ENCODE data around the gene ST14. TPM values are rescaled to one million over a fixed set of nuclear protein-coding genes. Genes with fewer than 3 reads are reported as not detected.

ST14 gene
- total and polyA plus RNA-seq, 5 experiments from 2014 or later, result 0.74 to 0.94 TPM; not detected in 3

DNA sequence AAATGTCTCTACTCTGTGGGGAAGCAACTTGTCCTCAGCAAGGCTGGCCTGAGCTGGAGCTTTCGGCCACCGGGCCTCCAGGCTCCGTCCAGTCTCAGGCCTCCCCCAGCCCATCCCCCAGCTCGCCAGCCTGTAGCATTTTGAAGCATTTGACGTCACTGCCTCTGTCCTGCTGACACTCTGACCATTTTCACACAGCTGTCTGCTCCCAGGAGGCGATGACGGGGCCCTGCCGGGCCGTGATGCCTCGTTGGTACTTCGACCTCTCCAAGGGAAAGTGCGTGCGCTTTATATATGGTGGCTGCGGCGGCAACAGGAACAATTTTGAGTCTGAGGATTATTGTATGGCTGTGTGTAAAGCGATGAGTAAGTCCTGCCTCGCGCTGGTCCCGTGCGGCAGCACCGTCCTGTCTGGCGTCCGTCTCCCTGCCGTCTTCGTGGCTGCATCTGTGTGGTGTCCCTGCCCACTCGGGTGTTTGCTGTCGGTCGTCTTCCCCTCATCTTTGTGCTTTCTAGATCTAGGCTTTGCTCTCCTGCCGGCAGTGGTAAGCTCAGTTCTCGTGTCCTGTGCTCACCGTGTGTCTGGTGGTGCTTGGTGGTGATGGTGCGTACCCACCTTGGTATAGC lies 36.1 kb upstream of the ST14 start:
- Mint-ChIP-seq H3K27ac (peak overlapping the region in 1 of 10 donors; percentile 31), H3K4me3 (no peak overlapping the region), H3K4me1 (peaks cover 25 to 66% (median 37%) of the 10 kb centered on the region in 4 donors), H3K27me3 (peaks cover 0 to 40% (median 6%) of the 10 kb centered on the region in 5 donors), H3K9me3 (no peaks in the 10 kb centered on the region), H3K36me3 (peaks cover 16 to 59% (median 31%) of the 10 kb centered on the region in 3 donors)
- POLR2A ChIA-PET, result no interaction called here
- ATAC-seq, result no peak
- no peak for DNase-seq

- Mint-ChIP-seq H3K4me3 (no peak overlapping the region), H3K27me3 (peaks cover 0 to 40% (median 6%) of the 10 kb centered on the region in 5 donors), H3K9me3 (no peaks in the 10 kb centered on the region), H3K4me1 (peaks cover 22 to 61% (median 31%) of the 10 kb centered on the region in 4 donors), H3K36me3 (peaks cover 16 to 63% (median 31%) of the 10 kb centered on the region in 3 donors), H3K27ac (peak overlapping the region in 1 of 10 donors; percentile 31)
- POLR2A ChIA-PET, result no interaction called here
- no peak for ATAC-seq
- no peak for DNase-seq
These were observed 35.5 kb upstream of the ST14 start for GRCh38 chr11:130124096-130124495.

GRCh38 chr11:130125638-130126037 lies 33.9 kb upstream of the ST14 start:
- Mint-ChIP-seq H3K27me3 (peaks cover 0 to 25% (median 3%) of the 10 kb centered on the region in 5 donors), H3K4me1 (peaks cover 11 to 45% (median 18%) of the 10 kb centered on the region in 4 donors), H3K36me3 (peaks cover 16 to 75% (median 31%) of the 10 kb centered on the region in 3 donors), H3K27ac (no peak overlapping the region), H3K4me3 (no peak overlapping the region), H3K9me3 (no peaks in the 10 kb centered on the region)
- no peak for DNase-seq
- no peak for ATAC-seq
- POLR2A ChIA-PET, result no interaction called here

- no peak overlapping the region for H3K4me3 Mint-ChIP-seq
- POLR2A ChIA-PET, result no interaction called here
- ATAC-seq (no peak), DNase-seq (no peak)
- H3K27ac Mint-ChIP-seq, result no peak overlapping the region
- H3K27me3 Mint-ChIP-seq, result peaks cover 0 to 22% (median 3%) of the 10 kb centered on the region in 5 donors
- no peaks in the 10 kb centered on the region for H3K9me3 Mint-ChIP-seq
- H3K4me1 Mint-ChIP-seq, result peaks cover 7 to 37% (median 10%) of the 10 kb centered on the region in 4 donors
- peaks cover 16 to 82% (median 31%) of the 10 kb centered on the region in 3 donors for H3K36me3 Mint-ChIP-seq
These were observed 33.1 kb upstream of the ST14 start for GRCh38 chr11:130126516-130126915.

- H3K9me3 Mint-ChIP-seq, result no peaks in the 10 kb centered on the region
- POLR2A ChIA-PET, result interaction anchor here (0.6 kb wide), 1 partner anchor 186 kb away, joined by 3 read pairs; no protein-coding TSS in a partner anchor
- H3K4me3 Mint-ChIP-seq, result no peak overlapping the region
- peaks cover 0 to 14% (median 3%) of the 10 kb centered on the region in 5 donors for H3K27me3 Mint-ChIP-seq
- peaks cover under 1 to 31% (median under 1%) of the 10 kb centered on the region in 4 donors for H3K4me1 Mint-ChIP-seq
- no peak for ATAC-seq
- no peak for DNase-seq
- peaks cover 10 to 80% (median 27%) of the 10 kb centered on the region in 3 donors for H3K36me3 Mint-ChIP-seq
- no peak overlapping the region for H3K27ac Mint-ChIP-seq
These were observed 32.1 kb upstream of the ST14 start for GRCh38 chr11:130127509-130127908.

GRCh38 chr11:130128626-130129025 lies 31.0 kb upstream of the ST14 start:
- DNase-seq (no peak), ATAC-seq (no peak)
- Mint-ChIP-seq H3K36me3 (peaks cover 4 to 73% (median 17%) of the 10 kb centered on the region in 3 donors), H3K9me3 (no peaks in the 10 kb centered on the region), H3K27ac (no peak overlapping the region), H3K27me3 (peaks cover 0 to 6% (median 2%) of the 10 kb centered on the region in 5 donors), H3K4me3 (no peak overlapping the region), H3K4me1 (peaks cover 0 to 26% (median 0%) of the 10 kb centered on the region in 4 donors)
- POLR2A ChIA-PET, result no interaction called here

DNA sequence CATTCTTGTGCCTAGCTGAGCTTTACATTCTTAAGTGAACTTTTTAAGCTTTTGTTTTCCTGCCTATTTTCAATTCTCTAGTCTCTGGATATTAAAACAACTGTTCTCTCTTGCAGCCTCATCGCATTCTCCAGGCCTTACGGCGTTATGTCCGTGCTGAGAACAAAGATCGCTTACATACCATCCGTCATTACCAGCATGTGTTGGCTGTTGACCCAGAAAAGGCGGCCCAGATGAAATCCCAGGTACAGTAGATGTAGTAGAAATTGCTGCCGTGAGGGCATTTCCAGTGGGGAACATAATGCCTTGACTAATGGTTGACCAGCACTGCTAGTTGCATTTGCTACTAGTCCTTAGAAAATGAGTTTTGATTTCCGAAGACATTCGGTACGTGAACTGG lies 29.7 kb upstream of the ST14 start:
- no peaks in the 10 kb centered on the region for H3K27me3 Mint-ChIP-seq
- POLR2A ChIA-PET, result no interaction called here

DNA sequence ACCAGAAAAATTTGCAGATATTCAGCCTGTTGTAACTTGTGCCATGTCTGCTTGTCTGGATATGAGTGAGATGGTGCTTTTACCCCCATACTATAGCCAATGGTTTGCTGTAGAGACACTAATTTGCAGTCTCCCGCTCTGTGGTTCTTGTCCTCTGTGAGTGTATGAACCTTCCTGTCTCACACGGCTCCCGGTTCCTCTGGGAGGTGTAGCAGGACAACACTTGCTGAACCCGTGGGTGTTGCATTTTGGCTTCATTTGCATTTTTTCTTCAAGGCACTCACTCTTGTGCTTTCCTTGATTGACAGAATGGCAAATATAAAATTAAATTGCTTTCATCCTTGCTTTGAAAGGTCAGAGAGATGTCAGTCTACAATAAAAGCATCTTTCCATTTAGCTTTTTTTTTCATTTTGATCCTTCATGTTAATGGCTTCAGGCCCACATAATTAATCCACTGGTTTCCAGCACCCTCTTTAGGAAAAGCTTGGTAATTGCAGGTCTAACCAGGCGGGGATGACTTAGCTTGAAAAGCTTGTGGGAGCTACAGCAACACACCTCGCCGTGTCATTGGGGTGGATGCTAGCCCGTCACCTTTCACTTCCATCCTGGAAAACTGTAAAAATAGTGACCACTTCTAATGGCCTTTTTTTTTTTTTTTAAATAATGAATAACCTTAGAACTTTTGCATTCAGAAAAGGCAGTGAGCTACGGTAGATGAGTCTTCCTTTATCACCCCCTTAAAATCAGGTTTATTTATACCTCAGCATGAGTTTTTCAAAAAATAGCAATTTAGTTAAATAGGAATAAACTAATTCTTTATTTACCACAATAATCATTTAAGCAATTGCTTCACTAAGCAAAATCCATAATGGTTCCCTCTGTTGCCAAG lies 27.4 kb upstream of the ST14 start:
- H3K27ac Mint-ChIP-seq, result no peak overlapping the region
- POLR2A ChIA-PET, result interaction anchor here (1.1 kb wide), 1 partner anchor 62 kb away, joined by 3 read pairs; the partner anchor contains the start of gene APLP2
- ATAC-seq, result peak; percentile 78 to 84
- no peaks in the 10 kb centered on the region for H3K27me3 Mint-ChIP-seq
- H3K4me3 Mint-ChIP-seq, result no peak overlapping the region
- H3K9me3 Mint-ChIP-seq, result no peaks in the 10 kb centered on the region
- peaks cover 0 to 14% (median 0%) of the 10 kb centered on the region in 4 donors for H3K4me1 Mint-ChIP-seq
- H3K36me3 Mint-ChIP-seq, result peaks cover 0 to 76% (median 11%) of the 10 kb centered on the region in 3 donors
- peak in 9 of 10 donors; percentile 36 to 77 (median 60) for DNase-seq

More for the DNA sequence above, 29.7 kb upstream of the ST14 start:
- no peak for ATAC-seq
- no peaks in the 10 kb centered on the region for H3K9me3 Mint-ChIP-seq
- H3K27ac Mint-ChIP-seq, result peak overlapping the region in 1 of 10 donors; percentile 56
- H3K36me3 Mint-ChIP-seq, result peaks cover 0 to 73% (median 14%) of the 10 kb centered on the region in 3 donors
- peaks cover 0 to 14% (median 0%) of the 10 kb centered on the region in 4 donors for H3K4me1 Mint-ChIP-seq
- H3K4me3 Mint-ChIP-seq, result no peak overlapping the region
- no peak for DNase-seq

GRCh38 chr11:130133716-130134115 lies 25.9 kb upstream of the ST14 start:
- peak overlapping the region in 1 of 10 donors; percentile 72 for H3K27ac Mint-ChIP-seq
- POLR2A ChIA-PET, result no interaction called here
- H3K27me3 Mint-ChIP-seq, result no peaks in the 10 kb centered on the region
- H3K9me3 Mint-ChIP-seq, result no peaks in the 10 kb centered on the region
- ATAC-seq (no peak), DNase-seq (no peak)
- H3K36me3 Mint-ChIP-seq, result peaks cover 0 to 73% (median 18%) of the 10 kb centered on the region in 3 donors
- H3K4me1 Mint-ChIP-seq, result peaks cover 0 to 7% (median 0%) of the 10 kb centered on the region in 4 donors
- no peak overlapping the region for H3K4me3 Mint-ChIP-seq

GRCh38 chr11:130136107-130136506 lies 23.5 kb upstream of the ST14 start:
- peaks cover 0 to 7% (median 0%) of the 10 kb centered on the region in 4 donors for H3K4me1 Mint-ChIP-seq
- no peaks in the 10 kb centered on the region for H3K27me3 Mint-ChIP-seq
- H3K4me3 Mint-ChIP-seq, result no peak overlapping the region
- no peak overlapping the region for H3K27ac Mint-ChIP-seq
- DNase-seq (no peak), ATAC-seq (no peak)
- H3K9me3 Mint-ChIP-seq, result no peaks in the 10 kb centered on the region
- POLR2A ChIA-PET, result interaction anchor here (0.5 kb wide), 1 partner anchor 134 kb away, joined by 3 read pairs; the partner anchor contains the start of gene PRDM10
- H3K36me3 Mint-ChIP-seq, result peaks cover 0 to 63% (median 18%) of the 10 kb centered on the region in 3 donors

DNA sequence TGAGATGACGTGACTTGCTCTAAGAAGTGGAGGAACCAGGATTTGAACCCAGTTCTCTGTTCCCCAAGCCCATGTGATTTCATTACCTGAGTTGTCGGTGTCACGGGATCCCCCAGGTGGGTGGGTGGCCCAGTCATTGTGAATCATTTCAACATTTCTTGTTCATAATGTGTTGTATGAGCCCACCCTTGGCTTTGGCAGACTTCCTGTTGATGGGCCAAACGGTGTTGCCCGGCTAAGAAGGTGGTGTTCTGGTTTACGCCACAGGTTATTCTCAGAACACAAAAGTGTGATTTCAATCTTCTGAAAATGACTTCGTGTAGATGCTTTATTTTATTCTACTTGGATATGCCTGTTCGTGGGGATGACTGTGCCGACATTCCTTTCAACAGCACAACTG lies 21.6 kb upstream of the ST14 start:
- peaks cover 0 to 3% (median 0%) of the 10 kb centered on the region in 4 donors for H3K4me1 Mint-ChIP-seq
- DNase-seq (no peak), ATAC-seq (no peak)
- no peak overlapping the region for H3K4me3 Mint-ChIP-seq
- peaks cover 0 to 63% (median 18%) of the 10 kb centered on the region in 3 donors for H3K36me3 Mint-ChIP-seq
- POLR2A ChIA-PET, result no interaction called here
- H3K27me3 Mint-ChIP-seq, result no peaks in the 10 kb centered on the region
- no peak overlapping the region for H3K27ac Mint-ChIP-seq
- no peaks in the 10 kb centered on the region for H3K9me3 Mint-ChIP-seq

DNA sequence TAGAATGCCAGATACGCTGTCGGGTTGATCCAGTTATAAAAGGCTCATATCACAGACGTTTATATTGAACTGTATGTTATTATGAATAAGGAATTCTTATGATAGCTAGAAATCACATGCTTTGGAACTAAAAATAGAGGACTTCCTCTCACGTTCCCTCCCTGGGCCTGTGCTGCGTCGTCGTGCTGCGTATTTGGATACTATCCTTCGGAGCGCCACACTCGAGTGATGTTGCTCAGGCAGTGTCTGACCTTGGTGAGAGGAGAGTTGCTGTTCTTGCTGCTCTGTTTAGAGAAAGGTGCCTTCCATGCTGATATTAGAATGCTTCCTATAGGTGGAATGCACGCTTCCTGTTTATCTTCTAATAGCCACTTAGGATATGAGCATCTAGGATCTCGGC lies 20.2 kb upstream of the ST14 start:
- ATAC-seq, result no peak
- no peak overlapping the region for H3K27ac Mint-ChIP-seq
- POLR2A ChIA-PET, result no interaction called here
- H3K4me3 Mint-ChIP-seq, result no peak overlapping the region
- H3K4me1 Mint-ChIP-seq, result peaks cover 0 to 2% (median 0%) of the 10 kb centered on the region in 4 donors
- H3K27me3 Mint-ChIP-seq, result no peaks in the 10 kb centered on the region
- no peak for DNase-seq
- peaks cover 0 to 63% (median 14%) of the 10 kb centered on the region in 3 donors for H3K36me3 Mint-ChIP-seq
- H3K9me3 Mint-ChIP-seq, result no peaks in the 10 kb centered on the region
